Pancreas (tissue), 10 donors: Measurements from ENCODE around the gene SNAP47. TPM values are rescaled to one million over a fixed set of nuclear protein-coding genes. Genes with fewer than 3 reads are reported as not detected.
A peak's percentile ranks its signal among the peaks of the same experiment; 100 is the strongest.

ENCODE experiments used
- ATAC-seq, 4 donors: fragments of 200-7000 bp; cut with Tn5 transposase; one replicate each; pipeline versions ENCODE4 v1.8.0 to v1.9.1; 2020; ENCODE audit warnings: mild to moderate bottlenecking in 4 of 4, moderate library complexity in 4 of 4
- DNase-seq, 6 donors: peaks; one replicate each; pipeline ENCODE4 v3.0.0-alpha.2; 2020
- FAIRE-seq: peaks from 2 replicates; lab custom pipeline; 2012; peaks lifted over from hg19 to GRCh38; lab: Jason Lieb, UNC
- H3K27ac ChIP-seq, 4 donors: fragments of 200-600 bp; sonication (generic); 1 replicate in 3 of 4; 2 replicates in 1 of 4; pipeline versions ENCODE4 v1.5.0 to v1.8.0; 2020
- H3K27me3 ChIP-seq, 4 donors: fragments of 200-600 bp; one replicate each; pipeline ENCODE4 v1.8.0; 2021
- H3K36me3 ChIP-seq, 3 donors: fragments of 200-600 bp; sonication (generic) in 1 of 3; one replicate each; pipeline versions ENCODE4 v1.5.0 to v1.8.0; 2020 to 2021
- H3K4me1 ChIP-seq, 3 donors: fragments of 200-600 bp; one replicate each; pipeline ENCODE4 v1.8.0; 2021
- H3K4me3 ChIP-seq, 4 donors: fragments of 200-600 bp; sonication (generic) in 2 of 4; one replicate each; pipeline versions ENCODE4 v1.5.0 to v1.8.0; 2020 to 2021
- H3K9me3 ChIP-seq, 4 donors: fragments of 200-600 bp; one replicate each; pipeline ENCODE4 v1.8.0; 2021
- WGBS, 2 donors: extraction: QIAGEN DNeasy Blood & Tissue Kit; methylation state at CpG; one replicate each; pipeline ENCODE4 v1.1.7; 2013; 5-methylcytosine and 5-hydroxymethylcytosine counted together
- intact Hi-C, 3 donors: fragments of 100-400 bp; cut with DNase I; formaldehyde crosslinking; loops; one replicate each; pipeline versions ENCODE4 v1.11.1 to v1.14.2; 2022
- polyA plus RNA-seq, 2 donors: library from polyadenylated mRNA; stranded (reverse); fragments of 200-250 nt; gene quantifications; one replicate each; pipeline ENCODE4 v1.2.3, GENCODE V29; 2013
- total RNA-seq, 6 donors: library from RNA; stranded (reverse); fragmentation: NEBNext Ultra II Directional in 4 of 6; extraction: Animal tissue kit (Norgen Biotek cat#: 25700) in 4 of 6; gene quantifications; one replicate each; pipeline versions ENCODE4 v1.2.1 to v1.2.4, GENCODE V29; 2021 to 2023
- TF ChIP-seq, protein P1 (sequence below), 4 donors: fragments of 200-600 bp; sonication (generic) in 3 of 4; IDR thresholded peaks; one replicate each; pipeline versions ENCODE4 v1.5.0 to v1.8.0; 2021; ENCODE audit warnings: antibody characterized with exemption in 4 of 4
- donor health status: healthy with polysubstance abuse.
- donor health status: DM: no; HTN: no; CAD: no; lungs with moderate emphysema.
- donor health status: DM: no; HTN: no; CAD: no.
- donor health status: control.
- donor health status: control.
- donor health status: Bipolar disorder and iron deficiency.
- donor health status: DM: yes; HTN: yes; CAD: no.
- donor health status: DM: no; HTN: no; CAD: no.
- donor health status: DM: no; HTN: no; CAD: no.
- donor health status: DM: yes; HTN: yes; CAD: no.

SNAP47 gene
- total and polyA plus RNA-seq, 8 donors: 12.3 to 21.5 (median 14.7) TPM

DNA sequence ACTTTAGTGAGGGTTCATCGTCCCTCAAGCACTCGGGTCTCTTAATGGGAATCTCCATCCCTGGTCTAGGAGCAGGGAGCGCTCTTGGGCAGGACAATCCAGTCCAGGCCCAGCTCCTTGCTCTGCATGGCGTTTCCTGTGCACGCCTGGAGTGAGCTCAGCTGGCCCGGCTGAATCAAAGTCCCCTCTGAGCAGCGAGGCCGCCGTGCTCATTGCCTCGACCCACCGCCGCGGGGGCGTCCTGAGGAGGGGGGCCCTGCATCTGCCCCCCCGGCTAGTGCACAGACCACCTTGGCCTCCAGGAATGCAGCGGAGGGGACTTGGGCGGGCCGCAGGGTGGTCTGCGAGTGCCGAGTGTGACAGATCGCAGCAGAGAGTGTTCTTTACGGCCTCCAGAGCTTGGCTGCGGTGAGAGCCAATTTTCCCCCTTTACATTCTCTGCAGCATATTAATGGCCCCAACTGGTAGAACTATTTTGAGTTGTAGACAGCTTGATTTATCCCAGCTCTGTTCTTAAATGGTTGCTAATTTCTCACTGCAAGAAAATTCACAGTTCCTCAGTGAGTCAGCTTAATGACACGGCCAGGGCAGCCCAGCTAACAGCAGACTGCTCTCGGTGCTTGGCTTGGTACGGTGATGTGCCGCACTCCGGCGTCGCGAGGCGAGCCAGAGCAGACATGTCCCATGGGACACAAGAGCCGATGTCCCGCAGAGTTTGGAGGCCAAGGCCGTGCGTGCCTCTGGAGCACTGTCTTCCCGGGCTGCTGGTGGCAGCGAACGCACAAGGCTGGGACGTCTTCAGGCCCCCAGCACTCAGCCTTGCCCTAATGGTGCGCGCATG, 39.8 kb downstream of the SNAP47 start:
- FAIRE-seq: no peak
- WGBS, 2 donors: 88 to 91% methylated on average over 42 of the region's 42 CpGs

DNA sequence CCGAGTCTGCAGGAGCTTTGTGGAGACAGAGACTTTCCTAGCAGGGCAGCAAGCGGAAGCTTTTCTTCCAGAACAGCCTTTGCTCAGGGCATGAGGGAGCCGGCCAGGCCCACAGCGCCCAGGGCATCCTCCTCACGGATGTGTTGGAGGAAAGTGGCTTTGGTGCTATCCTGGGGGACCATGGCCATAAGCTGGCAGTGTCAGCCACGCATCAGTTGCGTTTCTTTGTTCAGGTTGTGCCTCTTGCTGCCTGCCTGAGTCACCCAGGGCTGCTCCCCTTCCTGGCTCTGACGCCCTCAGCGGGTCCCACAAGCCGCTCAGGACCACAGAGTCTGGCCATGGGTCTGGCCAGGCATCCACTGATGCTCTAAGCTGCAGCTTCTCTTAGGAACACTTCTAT, 40.6 kb downstream of the SNAP47 start:
- TF ChIP-seq, protein P1, sequence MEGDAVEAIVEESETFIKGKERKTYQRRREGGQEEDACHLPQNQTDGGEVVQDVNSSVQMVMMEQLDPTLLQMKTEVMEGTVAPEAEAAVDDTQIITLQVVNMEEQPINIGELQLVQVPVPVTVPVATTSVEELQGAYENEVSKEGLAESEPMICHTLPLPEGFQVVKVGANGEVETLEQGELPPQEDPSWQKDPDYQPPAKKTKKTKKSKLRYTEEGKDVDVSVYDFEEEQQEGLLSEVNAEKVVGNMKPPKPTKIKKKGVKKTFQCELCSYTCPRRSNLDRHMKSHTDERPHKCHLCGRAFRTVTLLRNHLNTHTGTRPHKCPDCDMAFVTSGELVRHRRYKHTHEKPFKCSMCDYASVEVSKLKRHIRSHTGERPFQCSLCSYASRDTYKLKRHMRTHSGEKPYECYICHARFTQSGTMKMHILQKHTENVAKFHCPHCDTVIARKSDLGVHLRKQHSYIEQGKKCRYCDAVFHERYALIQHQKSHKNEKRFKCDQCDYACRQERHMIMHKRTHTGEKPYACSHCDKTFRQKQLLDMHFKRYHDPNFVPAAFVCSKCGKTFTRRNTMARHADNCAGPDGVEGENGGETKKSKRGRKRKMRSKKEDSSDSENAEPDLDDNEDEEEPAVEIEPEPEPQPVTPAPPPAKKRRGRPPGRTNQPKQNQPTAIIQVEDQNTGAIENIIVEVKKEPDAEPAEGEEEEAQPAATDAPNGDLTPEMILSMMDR (IDR thresholded peaks at IDR 0.05): no peak
- H3K27ac ChIP-seq: no peak overlapping the region
- DNase-seq (peak in 1 of 6 donors; percentile 16), ATAC-seq (no peak), FAIRE-seq (no peak)
- H3K4me3 ChIP-seq: no peak overlapping the region
- intact Hi-C loops: no loop called here
- no peaks in the 10 kb centered on the region for H3K4me1 ChIP-seq
- H3K9me3 ChIP-seq: no peaks in the 10 kb centered on the region
- no peaks in the 10 kb centered on the region for H3K27me3 ChIP-seq
- H3K36me3 ChIP-seq: no peaks in the 10 kb centered on the region
- WGBS, 2 donors: 93 to 97% methylated on average over 10 of the region's 10 CpGs

More for the DNA sequence above, 39.8 kb downstream of the SNAP47 start:
- TF ChIP-seq, protein P1 (IDR thresholded peaks at IDR 0.05): no peak
- peak in 1 of 6 donors; percentile 44 for DNase-seq
- no peaks in the 10 kb centered on the region for H3K4me1 ChIP-seq
- no peaks in the 10 kb centered on the region for H3K36me3 ChIP-seq
- no peaks in the 10 kb centered on the region for H3K9me3 ChIP-seq
- ATAC-seq: no peak
- H3K4me3 ChIP-seq: no peak overlapping the region
- H3K27me3 ChIP-seq: no peaks in the 10 kb centered on the region
- H3K27ac ChIP-seq: no peak overlapping the region
- intact Hi-C loops: no loop called here

DNA sequence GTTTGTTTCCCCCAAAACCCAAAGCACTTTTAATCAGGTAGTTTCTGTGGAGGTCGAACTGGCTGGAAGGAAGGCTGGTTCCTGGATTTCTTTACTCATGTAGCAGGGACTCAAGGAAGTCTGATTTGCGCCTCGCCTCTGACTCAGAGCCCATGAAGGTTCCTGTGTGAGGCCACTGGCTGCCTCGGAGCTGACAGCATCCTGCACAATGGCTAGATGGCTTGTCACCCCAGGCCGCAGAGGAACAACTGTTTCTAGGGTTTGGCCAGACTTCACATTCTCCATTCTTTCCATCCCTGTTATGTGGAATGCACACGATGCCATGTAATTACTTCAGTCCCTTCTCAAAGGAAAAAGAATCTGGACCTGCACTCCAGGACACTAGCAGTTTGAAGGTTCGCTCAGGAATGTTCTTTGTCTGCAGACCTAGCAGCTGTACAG, 41.1 kb downstream of the SNAP47 start:
- no peak for FAIRE-seq
- Histone ChIP-seq H3K9me3 (no peaks in the 10 kb centered on the region), H3K27ac (no peak overlapping the region), H3K4me3 (no peak overlapping the region), H3K4me1 (no peaks in the 10 kb centered on the region), H3K27me3 (no peaks in the 10 kb centered on the region), H3K36me3 (no peaks in the 10 kb centered on the region)
- DNase-seq: no peak
- 89 to 91% methylated on average over 7 of the region's 7 CpGs for WGBS, 2 donors
- TF ChIP-seq, protein P1 (IDR thresholded peaks at IDR 0.05): no peak
- no peak for ATAC-seq
- intact Hi-C loops: no loop called here

DNA sequence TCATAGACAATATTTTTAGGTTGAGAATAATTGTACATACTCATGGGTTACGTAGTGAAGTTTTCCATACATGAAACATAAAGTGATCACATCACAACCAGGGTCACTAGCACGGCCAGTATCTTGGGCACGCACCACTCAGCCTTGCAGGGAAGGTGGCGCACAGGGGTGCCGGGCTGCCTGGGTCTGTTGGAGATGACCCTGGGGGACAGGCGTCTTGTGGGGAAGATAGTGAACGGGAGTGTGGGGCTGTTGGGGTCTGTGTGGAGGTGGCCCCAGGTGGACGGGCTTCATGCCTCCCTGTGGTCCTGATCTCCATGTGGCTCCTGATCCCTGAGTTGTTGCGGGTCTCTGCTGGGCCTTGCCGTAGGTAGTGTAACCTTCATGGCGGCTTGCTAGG, 41.9 kb downstream of the SNAP47 start:
- TF ChIP-seq, protein P1 (IDR thresholded peaks at IDR 0.05): no peak
- 89 to 91% methylated on average over 11 of the region's 11 CpGs for WGBS, 2 donors
- ATAC-seq (no peak), FAIRE-seq (no peak), DNase-seq (no peak)
- H3K27ac ChIP-seq: no peak overlapping the region
- no peak overlapping the region for H3K4me3 ChIP-seq
- no peaks in the 10 kb centered on the region for H3K4me1 ChIP-seq
- H3K36me3 ChIP-seq: no peaks in the 10 kb centered on the region
- no peaks in the 10 kb centered on the region for H3K9me3 ChIP-seq
- intact Hi-C loops: no loop called here
- H3K27me3 ChIP-seq: no peaks in the 10 kb centered on the region

DNA sequence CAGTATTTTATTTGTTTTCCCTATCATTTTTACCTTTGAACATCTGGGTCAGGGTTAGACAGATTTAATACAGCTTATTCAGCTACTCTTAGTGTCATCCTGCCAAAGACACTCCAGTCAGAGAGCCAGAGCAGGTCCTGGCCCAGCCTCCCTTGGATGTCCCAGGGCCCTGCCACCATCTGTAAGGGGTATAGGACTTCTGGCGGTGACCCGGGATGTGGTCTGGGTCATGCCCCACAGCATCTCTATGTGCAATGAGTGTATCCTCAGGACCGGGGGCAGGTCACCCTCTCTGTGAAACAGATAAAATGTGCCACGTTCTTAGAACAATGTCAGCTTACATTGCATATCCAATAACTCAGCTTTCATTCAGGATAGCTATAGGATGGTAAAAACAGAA, 42.4 kb downstream of the SNAP47 start:
- no peaks in the 10 kb centered on the region for H3K36me3 ChIP-seq
- H3K27ac ChIP-seq: no peak overlapping the region
- 91 to 94% methylated on average over 4 of the region's 4 CpGs for WGBS, 2 donors
- no peaks in the 10 kb centered on the region for H3K27me3 ChIP-seq
- ATAC-seq (no peak), DNase-seq (no peak), FAIRE-seq (no peak)
- no peak overlapping the region for H3K4me3 ChIP-seq
- no peaks in the 10 kb centered on the region for H3K4me1 ChIP-seq
- H3K9me3 ChIP-seq: no peaks in the 10 kb centered on the region
- intact Hi-C loops: no loop called here
- TF ChIP-seq, protein P1 (IDR thresholded peaks at IDR 0.05): no peak
